AG04449 (cell line): ENCODE data around the gene MRAS.

Source experiments
- CTCF ChIA-PET: fragments of 350-600 bp; formaldehyde crosslinking; extraction: SDS; loops from one replicate; lab custom pipeline; 2021; ENCODE audit warnings: antibody characterized with exemption; lab: Yijun Ruan, JAX
- POLR2A ChIA-PET: fragments of 400-600, 350-600 bp; formaldehyde crosslinking; extraction: SDS; loops from one replicate; lab custom pipeline; 2020; ENCODE audit warnings: antibody characterized with exemption, inconsistent platforms; lab: Yijun Ruan, JAX
- DNase-seq: peaks from one replicate; pipeline ENCODE4 v3.0.0-alpha.2; 2010; ENCODE audit warnings: low read depth, low spot score
- H3K4me3 ChIP-seq: 2 replicates; pipeline ENCODE4 v1.5.1; 2011; ENCODE audit warnings: low read depth, mild to moderate bottlenecking, control low read depth, low read length
- CTCF ChIP-seq: IDR thresholded peaks from one replicate; pipeline ENCODE4 v1.5.1; 2011; ENCODE audit warnings: mild to moderate bottlenecking, moderate library complexity, low read length, control low read depth, inconsistent platforms; ENCODE audit not compliant: insufficient read depth; ENCODE audit errors: missing control alignments

Gene MRAS

GRCh38 chr3:138396752-138397410, 48.5 kb downstream of the MRAS start:
- POLR2A ChIA-PET = no interaction called here

DNA sequence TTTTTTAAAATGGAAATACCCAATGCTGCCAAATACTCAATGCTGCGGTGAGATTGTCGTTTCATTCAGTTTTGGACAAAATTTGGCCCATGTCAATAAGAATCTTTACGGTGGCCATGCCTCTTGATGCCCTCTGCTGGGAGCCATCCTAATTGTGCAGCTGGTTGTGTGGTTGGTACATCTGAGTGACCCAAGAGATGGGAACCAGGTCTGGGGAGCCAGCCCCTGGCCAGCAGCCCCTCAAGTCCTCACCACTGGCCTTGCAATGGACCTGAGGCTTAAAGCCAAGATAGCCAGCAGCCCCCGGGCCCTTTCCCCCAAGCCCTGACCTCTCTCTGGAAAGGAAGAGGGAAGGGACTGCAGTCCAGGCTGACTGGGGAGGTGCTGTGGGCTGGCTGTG, 49.6 kb downstream of the MRAS start:
- TF ChIP-seq CTCF = peak; percentile 11
- CTCF ChIA-PET = interaction anchor here (0.6 to 6.4 kb wide), 3 partner anchors 10 to 20 kb away, joined by 3 to 66 read pairs (median 3); no protein-coding TSS in a partner anchor
- POLR2A ChIA-PET = no interaction called here
- DNase-seq = no peak
- no peak overlapping the region for H3K4me3 ChIP-seq

More at GRCh38 chr3:138396752-138397410, 48.5 kb downstream of the MRAS start:
- CTCF ChIA-PET = interaction anchor here (0.9 to 6.4 kb wide), 4 partner anchors 12 to 34 kb away, joined by 3 to 66 read pairs (median 4); no protein-coding TSS in a partner anchor
- H3K4me3 ChIP-seq = no peak overlapping the region
- TF ChIP-seq CTCF = no peak
- no peak for DNase-seq

- ChIA-PET CTCF (interaction anchor here (1.4 to 6.4 kb wide), 4 partner anchors 13 to 66 kb away, joined by 3 to 66 read pairs (median 12); no protein-coding TSS in a partner anchor), POLR2A (no interaction called here)
- no peak overlapping the region for H3K4me3 ChIP-seq
- TF ChIP-seq CTCF = no peak
- no peak for DNase-seq
Measured at GRCh38 chr3:138398791-138399575, 50.6 kb downstream of the MRAS start.

GRCh38 chr3:138399766-138400165, 51.4 kb downstream of the MRAS start:
- H3K4me3 ChIP-seq = no peak overlapping the region
- POLR2A ChIA-PET = interaction anchor here (1.0 kb wide), 1 partner anchor 29 kb away, joined by 3 read pairs; no protein-coding TSS in a partner anchor
- DNase-seq = no peak
- CTCF ChIA-PET = interaction anchor here (0.8 to 6.4 kb wide), 6 partner anchors 13 to 129 kb away, joined by 3 to 66 read pairs (median 6); no protein-coding TSS in a partner anchor
- TF ChIP-seq CTCF = no peak

GRCh38 chr3:138400651-138401070, 52.3 kb downstream of the MRAS start:
- POLR2A ChIA-PET = interaction anchor here (1.0 kb wide), 1 partner anchor 30 kb away, joined by 3 read pairs; no protein-coding TSS in a partner anchor
- no peak for TF ChIP-seq CTCF
- CTCF ChIA-PET = interaction anchor here (0.7 to 6.4 kb wide), 7 partner anchors 12 to 130 kb away, joined by 3 to 66 read pairs (median 3); no protein-coding TSS in a partner anchor
- no peak overlapping the region for H3K4me3 ChIP-seq
- no peak for DNase-seq

GRCh38 chr3:138401834-138402233, 53.5 kb downstream of the MRAS start:
- DNase-seq = no peak
- CTCF ChIA-PET = interaction anchor here (4.1 to 6.4 kb wide), 2 partner anchors 10 to 16 kb away, joined by 17 to 66 read pairs; no protein-coding TSS in a partner anchor
- H3K4me3 ChIP-seq = no peak overlapping the region
- POLR2A ChIA-PET = no interaction called here
- TF ChIP-seq CTCF = no peak
